PC-9 (cell line): ENCODE results near the gene SLCO4A1. TPM values are rescaled to one million over a fixed set of nuclear protein-coding genes. Genes with fewer than 3 reads are reported as not detected.

Experiments
- BruUV-seq: library from RNA; stranded (reverse); fragments of 400-500 nt; replicated peaks from 2 replicates; lab custom pipeline; 2021; lab: Mats Ljungman, UMichigan
- CTCF ChIA-PET: fragments of 300-600 bp; sonication (Branson Sonifier 250); formaldehyde crosslinking; loops from one replicate; lab custom pipeline; 2022; ENCODE audit warnings: antibody characterized with exemption; lab: Charles Lee
- POLR2A ChIA-PET: fragments of 300-600 bp; sonication (Branson Sonifier 250); formaldehyde crosslinking; loops from one replicate; lab custom pipeline; 2022; ENCODE audit warnings: antibody characterized with exemption; ENCODE audit not compliant: unreplicated experiment; lab: Charles Lee
- DNase-seq, 2 experiments: peaks; one replicate each; pipeline versions ENCODE4 v3.0.0 to v3.0.0-alpha.2; 2015 to 2022; ENCODE audit warnings: mixed read lengths in 1 of 2
- H2AFZ ChIP-seq: fragments of 200-600 bp; sonication (generic); 2 replicates; pipeline ENCODE4 v1.8.1; 2017; ENCODE audit warnings: antibody characterized with exemption
- H3F3A ChIP-seq: fragments of 200-600 bp; sonication (generic); 2 replicates; pipeline ENCODE4 v1.8.1; 2017; ENCODE audit warnings: antibody characterized with exemption, mild to moderate bottlenecking, low read depth; ENCODE audit not compliant: insufficient read depth
- H3K27ac ChIP-seq: fragments of 200-600 bp; sonication (generic); 2 replicates; pipeline ENCODE4 v1.6.1; 2016; ENCODE audit warnings: mixed run types
- H3K27me3 ChIP-seq: fragments of 200-600 bp; sonication (generic); 2 replicates; pipeline ENCODE4 v1.6.1; 2016; ENCODE audit warnings: low read depth, mixed run types; ENCODE audit not compliant: insufficient read depth
- H3K36me3 ChIP-seq: fragments of 200-600 bp; sonication (generic); 2 replicates; pipeline ENCODE4 v1.6.1; 2016; ENCODE audit warnings: low read depth, mixed run types
- H3K4me1 ChIP-seq: fragments of 200-600 bp; sonication (generic); replicated peaks from 2 replicates; pipeline ENCODE4 v1.6.1; 2016; ENCODE audit warnings: mixed run types; ENCODE audit not compliant: insufficient read depth
- H3K4me2 ChIP-seq: fragments of 200-600 bp; sonication (generic); 2 replicates; pipeline ENCODE4 v1.6.1; 2017; ENCODE audit warnings: mixed run types
- H3K4me3 ChIP-seq: fragments of 200-600 bp; sonication (generic); 2 replicates; pipeline ENCODE4 v1.6.1; 2016; ENCODE audit warnings: mixed run types
- H3K79me2 ChIP-seq: fragments of 200-600 bp; sonication (generic); 2 replicates; pipeline ENCODE4 v1.6.1; 2017; ENCODE audit warnings: low read depth, mixed run types
- H3K9me2 ChIP-seq: fragments of 200-600 bp; sonication (generic); 2 replicates; pipeline ENCODE4 v1.8.1; 2017; ENCODE audit warnings: mild to moderate bottlenecking; ENCODE audit not compliant: insufficient read depth
- H3K9me3 ChIP-seq: fragments of 200-600 bp; sonication (generic); 2 replicates; pipeline ENCODE4 v1.8.1; 2016; ENCODE audit warnings: low read depth; ENCODE audit not compliant: insufficient read depth
- H4K20me1 ChIP-seq: fragments of 200-600 bp; sonication (generic); 2 replicates; pipeline ENCODE4 v1.8.1; 2017; ENCODE audit not compliant: insufficient read depth
- EZH2 ChIP-seq: fragments of 200-600 bp; sonication (generic); IDR thresholded peaks from 2 replicates; pipeline ENCODE4 v1.8.0; 2017; ENCODE audit warnings: antibody characterized with exemption, low read depth
- intact Hi-C: fragments of 100-400 bp; cut with micrococcal nuclease; formaldehyde crosslinking; loops from one replicate; pipeline ENCODE4 v1.10.0; 2022; ENCODE audit not compliant: unreplicated experiment
- total RNA-seq: library from RNA; stranded (reverse); gene quantifications from 2 replicates; pipeline ENCODE4 v1.2.3, GENCODE V29; 2021
- TF ChIP-seq, protein P1 (sequence below): fragments of 200-600 bp; sonication (generic); conservative IDR thresholded peaks from 2 replicates; pipeline ENCODE4 v1.6.1; 2017; ENCODE audit warnings: mixed run types, antibody characterized with exemption, mild to moderate bottlenecking, moderate library complexity

The SLCO4A1 gene
- total RNA-seq, 1 experiment from 2014 or later: 19.3 TPM

DNA sequence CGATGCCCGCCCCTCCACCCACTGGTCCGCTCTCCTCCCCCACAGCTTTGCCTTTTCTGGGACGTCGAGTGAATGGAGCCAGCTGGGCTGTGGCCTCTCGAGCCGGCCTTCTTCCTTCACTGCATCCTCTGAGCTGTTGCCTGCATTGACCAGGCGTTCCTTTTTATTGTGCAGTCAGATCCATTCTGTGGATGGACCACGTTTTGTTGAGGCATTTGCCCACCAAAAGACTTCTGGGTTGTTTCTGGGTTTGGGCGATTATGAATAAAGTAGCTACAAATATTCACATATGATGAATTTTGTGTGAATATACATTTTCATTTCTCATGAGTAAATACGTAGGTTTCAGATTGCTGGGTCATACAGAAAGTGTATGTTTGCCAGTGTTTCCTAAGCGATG lies 76.2 kb downstream of the SLCO4A1 start:
- Histone ChIP-seq H2AFZ (no peak overlapping the region), H4K20me1 (no peaks in the 10 kb centered on the region; the same call in none of the 2 replicates), H3K27ac (no peak overlapping the region), H3K9me3 (peaks cover 9% of the 10 kb centered on the region; the same call in 1 of the 2 replicates), H3K79me2 (peaks cover 3% of the 10 kb centered on the region; the same call in 1 of the 2 replicates), H3K36me3 (no peaks in the 10 kb centered on the region), H3K4me1 (no peaks in the 10 kb centered on the region), H3K4me2 (no peak overlapping the region), H3K4me3 (no peak overlapping the region), H3K27me3 (0 out of 2 replicates have a peak, but pooled peaks cover 3% of the 10 kb centered on the region), H3F3A (no peaks in the 10 kb centered on the region), H3K9me2 (no peaks in the 10 kb centered on the region)
- ChIA-PET POLR2A (no interaction called here), CTCF (no interaction called here)
- no peak for DNase-seq
- no TSS peak for BruUV-seq
- TF ChIP-seq EZH2: no peak
- TF ChIP-seq, protein P1, sequence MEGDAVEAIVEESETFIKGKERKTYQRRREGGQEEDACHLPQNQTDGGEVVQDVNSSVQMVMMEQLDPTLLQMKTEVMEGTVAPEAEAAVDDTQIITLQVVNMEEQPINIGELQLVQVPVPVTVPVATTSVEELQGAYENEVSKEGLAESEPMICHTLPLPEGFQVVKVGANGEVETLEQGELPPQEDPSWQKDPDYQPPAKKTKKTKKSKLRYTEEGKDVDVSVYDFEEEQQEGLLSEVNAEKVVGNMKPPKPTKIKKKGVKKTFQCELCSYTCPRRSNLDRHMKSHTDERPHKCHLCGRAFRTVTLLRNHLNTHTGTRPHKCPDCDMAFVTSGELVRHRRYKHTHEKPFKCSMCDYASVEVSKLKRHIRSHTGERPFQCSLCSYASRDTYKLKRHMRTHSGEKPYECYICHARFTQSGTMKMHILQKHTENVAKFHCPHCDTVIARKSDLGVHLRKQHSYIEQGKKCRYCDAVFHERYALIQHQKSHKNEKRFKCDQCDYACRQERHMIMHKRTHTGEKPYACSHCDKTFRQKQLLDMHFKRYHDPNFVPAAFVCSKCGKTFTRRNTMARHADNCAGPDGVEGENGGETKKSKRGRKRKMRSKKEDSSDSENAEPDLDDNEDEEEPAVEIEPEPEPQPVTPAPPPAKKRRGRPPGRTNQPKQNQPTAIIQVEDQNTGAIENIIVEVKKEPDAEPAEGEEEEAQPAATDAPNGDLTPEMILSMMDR: no peak
- intact Hi-C loops: no loop called here

DNA sequence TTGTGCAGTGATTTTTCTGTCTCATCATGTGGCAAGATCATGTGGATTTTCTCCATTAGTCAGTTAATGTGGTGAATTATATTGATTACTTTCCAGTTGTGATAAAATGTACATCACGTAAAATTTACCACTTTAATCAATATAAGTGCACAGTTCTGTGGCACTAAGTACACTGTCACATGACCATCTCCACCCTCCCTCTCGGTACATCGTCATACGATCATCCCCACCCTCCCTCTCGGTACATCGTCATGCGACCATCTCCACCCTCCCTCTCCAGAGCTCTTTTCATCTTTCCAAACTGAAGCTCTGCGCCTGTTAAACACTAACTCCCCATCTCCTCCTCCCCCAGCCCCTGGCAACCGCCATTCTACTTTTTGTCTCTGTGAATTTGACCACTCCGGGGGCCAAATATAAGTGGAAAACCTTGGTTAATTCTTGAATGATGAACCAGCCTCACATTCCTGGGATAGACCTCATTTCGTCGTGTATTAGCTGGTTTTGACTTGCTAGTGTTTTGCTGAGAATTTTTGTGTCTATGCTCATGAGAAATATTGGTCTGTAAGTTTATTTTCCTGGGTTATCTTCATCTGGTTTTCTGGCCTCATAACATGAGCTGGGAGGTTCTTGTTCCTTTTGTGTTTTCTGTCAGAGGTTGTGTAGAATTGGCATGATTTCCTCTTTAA lies 77.1 kb downstream of the SLCO4A1 start:
- Histone ChIP-seq H3K27ac (no peak overlapping the region), H3K9me3 (peaks cover 9% of the 10 kb centered on the region; the same call in 1 of the 2 replicates), H4K20me1 (no peaks in the 10 kb centered on the region; the same call in none of the 2 replicates), H3K4me2 (no peak overlapping the region), H3K36me3 (no peaks in the 10 kb centered on the region), H2AFZ (no peak overlapping the region), H3K27me3 (0 out of 2 replicates have a peak, but pooled peaks cover 3% of the 10 kb centered on the region), H3K4me1 (no peaks in the 10 kb centered on the region), H3K4me3 (no peak overlapping the region), H3K9me2 (no peaks in the 10 kb centered on the region), H3K79me2 (no peaks in the 10 kb centered on the region), H3F3A (no peaks in the 10 kb centered on the region)
- intact Hi-C loops: no loop called here
- ChIA-PET POLR2A (no interaction called here), CTCF (interaction anchor here (0.6 kb wide), 1 partner anchor 181 kb away, joined by 6 read pairs; no protein-coding TSS in a partner anchor)
- no peak for TF ChIP-seq EZH2
- TF ChIP-seq, protein P1: no peak
- DNase-seq: no peak
- no TSS peak for BruUV-seq

Other genes starting within 250 kb of the SLCO4A1 start
- 11.2 and 14.1 TPM in 2 replicates for gene CABLES2, start 235.2 kb upstream of the SLCO4A1 start, total RNA-seq
- gene RBBP8NL, start 215.0 kb upstream of the SLCO4A1 start, total RNA-seq: 8.7 and 14.0 TPM in 2 replicates
- gene GATA5, start 166.5 kb upstream of the SLCO4A1 start, total RNA-seq: 0.96 and 2.1 TPM in 2 replicates
- 0.98 and 1.3 TPM in 2 replicates for gene NTSR1, start 66.3 kb downstream of the SLCO4A1 start, total RNA-seq
- gene MRGBP, start 154.0 kb downstream of the SLCO4A1 start, total RNA-seq: 27.8 and 30.2 TPM in 2 replicates
- gene OGFR, start 162.3 kb downstream of the SLCO4A1 start, total RNA-seq: 57.4 and 65.0 TPM in 2 replicates
- gene COL9A3, start 174.5 kb downstream of the SLCO4A1 start, total RNA-seq: 8.3 and 8.5 TPM in 2 replicates
- gene TCFL5, start 219.3 kb downstream of the SLCO4A1 start, total RNA-seq: 29.3 and 35.4 TPM in 2 replicates